GM19452 (cell line): ENCODE measurements around the gene TRPM3.
"Not testable (repeated sequence)": the region's sequence is repeated elsewhere in the genome, so short reads cannot be mapped to it uniquely, and the experiment has no call there.

Source experiments
- ATAC-seq: cut with Tn5 transposase; IDR thresholded peaks from one replicate; pipeline ENCODE4 v1.9.1; 2021; ENCODE audit not compliant: unreplicated experiment

The TRPM3 gene

DNA sequence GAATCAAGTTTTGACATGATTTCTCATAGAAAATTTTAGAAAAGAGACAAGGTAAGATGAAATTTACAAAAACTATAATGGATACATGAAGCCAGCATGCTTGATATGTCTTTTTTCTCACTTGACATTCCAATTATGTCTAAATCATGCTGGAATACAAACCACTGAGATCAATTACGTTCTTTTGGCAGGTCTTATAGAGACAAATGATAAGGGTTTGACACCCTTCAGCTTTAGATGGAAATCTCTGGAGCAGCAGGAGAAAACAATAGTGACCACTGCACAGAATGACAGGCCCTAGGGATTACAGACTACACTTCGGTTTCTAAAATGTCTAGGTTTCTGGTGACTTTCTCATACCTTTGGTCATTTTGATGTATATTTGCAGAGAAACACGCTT lies 342.9 kb downstream of the TRPM3 start:
- ATAC-seq = no peak

DNA sequence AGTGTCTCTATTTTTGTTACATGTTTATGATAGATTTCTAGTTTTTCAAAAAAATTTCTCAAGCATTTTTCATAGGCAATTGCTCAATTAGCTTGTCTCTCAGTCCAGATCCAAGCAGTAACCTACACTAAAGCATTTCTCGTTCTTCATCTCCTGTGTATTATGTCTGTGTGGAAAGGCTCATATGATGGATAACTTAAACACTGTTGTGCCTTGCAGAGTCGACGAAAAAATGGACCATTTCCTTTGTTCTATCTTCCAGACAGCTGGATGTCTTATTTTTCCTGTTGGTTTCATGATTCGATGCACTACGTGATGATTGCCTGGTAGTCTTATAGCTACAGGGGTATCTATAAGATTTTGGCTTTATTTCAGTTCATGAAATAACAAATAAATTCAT lies 347.8 kb downstream of the TRPM3 start:
- no peak for ATAC-seq

DNA sequence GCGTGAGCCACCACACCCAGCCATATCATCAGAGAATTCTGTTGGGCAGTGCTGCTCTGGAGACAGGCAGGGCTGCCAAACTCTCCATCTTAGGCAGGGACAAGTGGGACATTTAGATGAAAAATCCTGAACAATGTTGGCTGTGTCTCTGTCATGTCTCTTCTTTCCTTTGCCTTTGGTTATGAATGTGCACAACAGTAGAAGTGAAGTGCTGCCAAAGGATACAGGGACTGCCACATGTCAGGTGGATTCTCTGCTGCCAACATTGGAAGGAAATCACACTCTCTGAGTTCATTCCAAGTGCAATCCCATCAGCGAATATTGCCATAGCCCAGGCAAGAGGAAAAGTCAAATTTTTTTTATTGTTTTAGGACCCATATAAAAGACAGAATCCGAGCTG lies 348.8 kb downstream of the TRPM3 start:
- ATAC-seq = no peak

DNA sequence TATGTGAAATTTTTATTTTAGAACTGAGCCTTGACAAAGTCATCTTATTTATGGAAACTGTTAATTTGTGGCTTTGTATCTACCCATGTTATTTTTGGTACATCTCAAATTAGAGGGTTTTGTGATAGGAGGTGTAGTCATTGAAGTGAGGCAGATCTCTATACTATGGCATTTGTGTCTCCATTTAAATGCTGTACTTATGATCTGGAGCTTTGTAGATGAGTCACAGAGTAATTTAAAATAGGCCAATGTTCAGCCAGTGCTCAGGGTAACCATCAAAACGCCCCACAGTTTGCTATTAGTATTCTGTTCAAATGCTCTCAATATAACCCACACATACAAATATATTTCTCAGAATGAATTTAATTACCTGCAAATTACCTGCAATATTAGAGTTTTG lies 355.5 kb downstream of the TRPM3 start:
- no peak for ATAC-seq

DNA sequence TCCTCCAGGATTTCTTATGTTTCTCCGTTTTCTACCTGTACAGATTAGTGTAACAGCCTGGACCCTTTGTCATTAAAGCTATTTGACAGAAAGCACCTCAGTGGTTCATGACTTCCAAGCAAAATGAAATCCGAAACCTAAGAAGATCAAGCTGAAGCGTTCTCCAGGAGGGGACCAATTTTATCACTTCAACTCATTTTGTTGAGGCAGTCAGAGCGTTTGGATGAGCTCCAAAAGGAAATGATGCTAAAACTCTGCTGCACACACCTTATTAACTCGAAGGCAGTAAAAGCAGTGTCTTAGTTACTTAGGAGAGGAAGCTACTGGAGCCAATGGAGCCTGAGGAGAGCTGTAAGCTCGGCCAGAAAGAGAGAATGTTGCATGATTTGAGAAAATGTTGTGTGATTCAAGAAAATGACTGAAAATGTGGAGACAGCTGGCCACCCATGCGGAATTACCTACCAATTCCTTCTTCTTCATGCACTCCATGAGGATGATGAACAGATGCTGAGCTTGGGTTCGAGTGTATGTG lies 360.2 kb downstream of the TRPM3 start:
- no peak for ATAC-seq

DNA sequence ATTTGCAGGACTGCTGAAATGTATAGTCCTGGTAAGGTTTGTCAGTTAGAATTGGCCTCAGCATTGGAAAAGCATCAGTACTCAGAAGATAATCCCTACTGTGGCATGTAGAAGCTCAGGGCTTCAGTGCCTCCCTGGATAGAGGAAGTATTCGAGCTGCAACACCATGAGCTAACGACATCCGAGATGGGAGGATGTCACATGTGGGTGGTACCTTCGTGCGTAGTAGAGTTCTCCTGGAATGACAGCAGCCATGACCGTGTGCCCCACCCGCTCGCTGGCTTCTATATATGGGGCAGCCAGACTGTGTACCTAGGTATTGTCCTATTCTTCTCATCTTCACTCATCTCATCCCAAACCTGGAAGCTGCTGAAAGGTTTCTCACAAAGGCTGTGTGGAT lies 361.2 kb downstream of the TRPM3 start:
- ATAC-seq = no peak

DNA sequence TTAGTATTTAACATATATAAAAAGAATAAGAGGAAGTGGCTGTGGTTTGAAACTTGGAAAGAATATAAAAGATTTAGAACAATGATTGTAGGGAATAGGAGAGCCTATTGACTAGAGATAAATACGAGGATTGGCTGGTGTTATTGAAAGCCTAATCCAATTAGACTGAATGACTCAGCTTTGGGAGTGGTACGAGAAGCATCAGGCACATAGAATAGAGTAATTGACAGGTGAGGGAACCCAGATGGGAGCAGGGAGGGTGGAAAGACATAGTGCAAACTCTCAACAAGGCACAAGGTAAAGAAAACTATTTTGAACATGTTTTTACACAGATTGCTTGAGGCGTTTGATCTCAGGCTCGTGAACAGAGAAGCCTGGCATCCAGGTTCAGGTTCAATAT lies 368.1 kb downstream of the TRPM3 start:
- no peak for ATAC-seq

DNA sequence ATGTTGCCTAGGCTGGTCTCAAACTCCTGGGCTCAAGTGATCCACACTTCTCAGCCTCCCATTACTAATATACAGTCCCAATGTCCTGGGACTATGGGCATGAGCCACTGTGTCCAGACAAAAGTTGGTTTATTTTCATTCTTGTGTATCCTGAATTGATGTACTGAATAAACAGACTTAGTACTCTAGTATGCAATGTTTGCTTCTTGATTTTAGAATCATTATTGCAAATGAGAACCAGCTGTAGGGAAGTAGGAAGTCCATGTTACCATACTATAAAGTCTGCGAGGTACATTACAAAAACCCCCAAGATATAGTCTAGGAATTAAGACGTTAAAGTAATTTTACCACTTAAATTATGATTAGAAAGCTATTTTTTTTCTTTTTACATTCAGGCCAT lies 372.4 kb downstream of the TRPM3 start:
- ATAC-seq = no peak

DNA sequence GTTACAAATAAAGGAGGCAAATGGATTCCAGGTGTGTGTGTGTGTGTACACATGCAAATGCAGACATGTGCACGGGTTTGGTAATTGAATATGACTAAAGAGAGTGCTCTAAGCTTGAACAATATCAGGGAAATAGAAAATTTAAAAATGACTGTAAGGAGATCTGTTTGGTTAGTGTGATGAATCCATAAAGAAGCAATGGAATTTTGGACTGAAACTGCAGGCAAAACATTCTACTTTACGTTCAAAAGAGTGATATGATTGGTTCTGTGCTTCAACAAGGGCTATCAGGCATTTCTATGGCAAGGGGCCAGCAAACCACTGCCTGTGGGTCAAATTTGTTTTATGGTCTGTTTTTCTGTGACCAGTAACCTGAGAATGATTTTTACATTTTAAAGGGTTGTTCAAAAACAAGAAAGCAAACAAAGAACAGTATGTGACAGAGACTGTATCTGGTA lies 374.1 kb downstream of the TRPM3 start:
- ATAC-seq = no peak

DNA sequence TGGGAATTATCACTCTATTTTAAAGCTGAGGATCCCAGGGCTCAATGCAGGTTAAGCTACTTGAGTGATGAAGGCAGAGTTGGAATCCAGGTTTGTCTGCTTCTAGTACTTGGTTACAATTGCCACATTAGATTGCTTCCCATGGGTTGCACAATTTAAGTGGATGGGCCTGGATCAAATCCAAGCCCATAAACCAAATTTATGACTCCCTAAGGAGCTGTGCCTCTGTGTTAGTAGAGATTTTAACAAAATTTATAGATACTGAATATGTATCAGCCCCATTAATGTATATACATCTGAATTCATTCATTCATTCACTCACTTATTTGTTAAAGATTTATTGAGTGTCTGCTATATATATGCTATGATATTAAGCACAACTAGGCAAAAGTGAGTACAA lies 374.7 kb downstream of the TRPM3 start:
- ATAC-seq = no peak

DNA sequence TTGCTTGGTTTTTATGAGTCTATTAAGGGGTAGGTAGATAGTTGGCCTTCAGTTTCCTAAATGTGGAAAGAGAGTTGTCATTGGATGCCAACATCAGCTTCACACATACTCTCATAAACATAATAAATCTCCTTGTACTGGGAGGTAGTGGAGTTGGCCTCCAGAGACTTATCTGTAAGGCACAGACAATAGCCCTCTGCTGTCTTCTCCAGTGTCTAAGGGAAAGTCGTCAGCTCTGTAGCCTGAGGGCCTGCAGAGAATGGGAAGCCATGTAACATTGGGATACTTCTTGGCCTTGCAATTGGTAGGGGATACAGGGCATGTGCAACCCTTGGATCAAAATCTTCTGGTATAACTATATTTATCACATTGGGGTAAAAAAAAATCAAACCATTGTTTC lies 375.1 kb downstream of the TRPM3 start:
- no peak for ATAC-seq

DNA sequence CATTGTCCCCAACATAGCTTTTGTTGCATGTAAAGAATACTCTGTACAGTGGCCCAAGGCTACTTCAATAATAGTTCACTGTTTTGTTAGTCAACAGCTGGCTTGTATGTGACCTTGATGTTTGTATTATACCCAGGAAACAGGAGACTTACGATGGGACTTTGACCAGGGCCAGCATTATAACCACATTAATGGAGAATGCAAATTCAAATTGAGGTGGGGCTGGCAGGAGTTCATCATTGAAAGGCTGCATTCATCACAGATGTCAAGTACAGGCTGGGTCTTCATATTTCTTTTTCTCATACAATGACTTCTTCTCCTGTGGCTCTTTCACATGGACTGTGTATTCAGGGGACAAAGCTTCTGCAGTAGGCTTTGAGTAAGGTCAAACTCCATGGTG lies 396.6 kb downstream of the TRPM3 start:
- ATAC-seq = not testable (repeated sequence)

DNA sequence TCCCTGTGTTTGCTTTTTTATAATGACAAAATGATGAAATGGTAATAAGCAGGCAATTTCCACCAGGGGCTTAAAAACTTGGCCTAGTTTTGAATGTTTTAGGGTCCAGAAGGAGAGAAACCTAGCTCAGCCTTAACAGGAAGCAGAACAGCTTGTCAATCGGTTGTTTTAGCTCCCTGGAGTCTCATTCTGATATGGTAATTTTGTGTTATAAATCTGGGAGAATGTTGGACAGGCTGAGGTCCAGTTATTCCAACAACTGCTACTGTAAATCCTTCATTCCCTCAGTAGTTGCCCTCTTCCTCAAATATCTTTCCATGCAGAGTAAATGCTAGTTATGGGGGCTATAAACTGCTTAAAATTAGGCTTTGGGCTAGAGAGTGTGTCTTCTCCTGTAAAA lies 397.4 kb downstream of the TRPM3 start:
- ATAC-seq = not testable (repeated sequence)

DNA sequence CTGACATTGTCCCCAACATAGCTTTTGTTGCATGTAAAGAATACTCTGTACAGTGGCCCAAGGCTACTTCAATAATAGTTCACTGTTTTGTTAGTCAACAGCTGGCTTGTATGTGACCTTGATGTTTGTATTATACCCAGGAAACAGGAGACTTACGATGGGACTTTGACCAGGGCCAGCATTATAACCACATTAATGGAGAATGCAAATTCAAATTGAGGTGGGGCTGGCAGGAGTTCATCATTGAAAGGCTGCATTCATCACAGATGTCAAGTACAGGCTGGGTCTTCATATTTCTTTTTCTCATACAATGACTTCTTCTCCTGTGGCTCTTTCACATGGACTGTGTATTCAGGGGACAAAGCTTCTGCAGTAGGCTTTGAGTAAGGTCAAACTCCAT lies 414.6 kb downstream of the TRPM3 start:
- ATAC-seq = not testable (repeated sequence)

DNA sequence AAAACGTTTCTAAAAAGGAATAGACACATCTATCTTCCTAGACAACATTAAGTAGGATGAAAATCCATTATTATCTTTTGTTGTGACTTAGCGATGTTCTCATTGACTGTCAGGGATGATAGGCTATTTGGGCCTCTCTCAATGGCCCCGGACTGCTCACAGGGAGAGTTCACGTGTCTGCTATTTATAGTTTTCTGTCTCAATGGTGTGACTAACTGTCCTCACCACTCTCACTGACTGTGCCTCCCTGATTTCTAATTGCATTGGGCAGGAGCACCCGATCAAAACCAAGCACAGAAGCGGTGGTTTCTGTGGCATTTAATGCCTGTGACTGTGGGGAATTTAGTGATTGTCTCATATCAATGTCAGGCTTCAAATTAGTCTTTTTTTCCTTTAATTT lies 420.3 kb downstream of the TRPM3 start:
- ATAC-seq = no peak

DNA sequence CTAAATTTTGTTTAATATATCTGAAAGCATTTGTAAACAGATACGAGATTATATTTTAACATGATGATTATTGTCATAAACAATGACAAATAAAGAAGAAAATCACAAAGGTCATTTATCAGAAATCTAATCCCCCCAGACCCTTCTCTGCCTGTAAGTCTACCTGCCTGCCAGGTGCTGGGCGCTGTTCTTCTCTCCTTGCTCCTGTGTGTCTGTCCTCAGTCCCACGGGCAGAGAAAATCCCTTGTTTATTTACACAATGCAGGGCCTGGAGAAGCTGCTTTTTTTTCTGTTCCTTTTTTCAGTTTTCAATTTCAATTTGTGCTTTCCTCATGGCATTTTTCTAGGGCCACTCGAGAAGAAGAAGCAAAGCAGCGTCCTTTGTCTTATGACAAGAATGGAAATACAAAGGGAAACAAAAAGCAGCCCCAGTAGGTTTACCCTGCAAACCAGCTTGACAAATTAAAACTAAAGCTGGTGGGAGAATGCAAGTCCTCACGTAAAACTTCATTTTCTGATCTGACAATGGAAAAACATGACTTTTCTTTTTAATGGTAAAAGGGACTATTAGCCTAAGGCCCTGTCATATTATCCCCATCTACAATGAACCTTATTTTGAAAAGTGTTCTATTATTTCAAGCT lies 424.6 kb downstream of the TRPM3 start:
- ATAC-seq = no peak

DNA sequence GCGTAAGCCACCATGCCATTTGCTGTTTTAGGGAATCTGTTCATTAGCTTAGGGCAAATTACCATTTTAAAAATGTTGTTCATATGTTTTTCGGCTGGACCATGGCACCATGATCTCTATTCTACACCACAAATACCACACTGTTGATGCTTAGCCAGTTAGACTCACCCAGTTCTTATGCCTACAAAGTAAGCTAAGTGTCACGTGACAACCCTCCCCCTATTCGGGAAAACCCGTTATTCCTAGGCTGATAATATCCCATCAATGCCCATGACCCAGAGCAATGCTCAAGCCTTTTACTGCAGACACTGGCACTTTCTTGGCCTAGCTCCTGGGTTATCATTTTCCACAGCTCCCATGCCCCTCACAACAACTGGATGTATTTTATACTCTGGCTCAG lies 426.7 kb downstream of the TRPM3 start:
- ATAC-seq = no peak

DNA sequence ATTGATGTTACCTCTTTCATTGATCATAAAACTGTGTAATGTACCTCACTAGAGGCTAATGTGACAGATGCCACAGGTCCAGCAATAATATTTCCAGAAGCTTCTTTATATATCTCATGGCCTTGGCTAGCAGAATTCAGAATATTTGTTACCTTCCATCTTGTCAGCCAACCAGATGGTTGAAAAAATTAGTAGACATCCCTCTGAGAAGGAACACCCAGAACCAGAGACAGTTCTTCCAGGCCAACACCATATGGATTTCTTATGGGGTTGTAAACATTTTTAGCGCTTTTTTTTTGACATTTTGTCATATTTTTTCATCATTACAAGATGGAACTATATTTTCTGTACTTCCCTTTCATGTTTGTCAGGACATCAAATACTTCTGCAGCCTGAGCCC lies 428.2 kb downstream of the TRPM3 start:
- no peak for ATAC-seq

DNA sequence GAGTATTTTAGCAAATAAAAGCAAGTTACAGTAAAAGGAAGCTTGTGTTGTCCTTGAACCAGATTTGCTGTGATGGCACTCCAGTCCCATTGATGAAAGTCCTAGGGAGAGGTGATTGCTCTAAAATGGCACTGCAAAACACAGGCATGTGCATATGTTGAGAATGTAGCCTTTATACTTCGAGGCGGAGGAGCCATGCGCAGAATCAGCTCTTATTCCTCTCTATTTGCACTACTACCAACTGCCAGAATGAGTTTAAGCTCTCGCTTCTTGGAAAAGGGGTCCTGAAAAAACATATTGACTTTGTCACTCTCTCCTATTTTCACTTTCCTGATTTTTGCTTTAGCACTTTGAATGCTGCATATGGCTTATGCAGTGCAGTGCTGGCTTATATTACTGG lies 429.0 kb downstream of the TRPM3 start:
- no peak for ATAC-seq

DNA sequence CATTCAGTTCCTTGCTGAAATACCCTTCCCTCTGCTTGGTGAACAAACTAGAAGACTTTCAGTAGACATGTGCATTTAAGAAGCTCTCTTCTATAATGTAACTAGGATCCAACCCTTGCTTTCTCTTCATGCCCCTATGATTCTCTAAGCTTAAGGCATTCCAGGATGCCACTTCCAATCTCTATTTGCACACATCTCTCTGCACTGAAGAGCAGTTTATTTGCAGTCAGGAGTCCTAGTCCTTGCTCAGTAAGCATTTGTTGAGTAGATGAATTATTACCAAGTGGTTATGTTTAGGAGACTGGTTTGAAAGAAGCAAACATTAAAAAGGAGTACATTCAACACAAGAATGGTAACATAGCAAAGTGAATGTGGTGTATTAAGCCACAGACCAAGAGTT lies 432.7 kb downstream of the TRPM3 start:
- no peak for ATAC-seq

DNA sequence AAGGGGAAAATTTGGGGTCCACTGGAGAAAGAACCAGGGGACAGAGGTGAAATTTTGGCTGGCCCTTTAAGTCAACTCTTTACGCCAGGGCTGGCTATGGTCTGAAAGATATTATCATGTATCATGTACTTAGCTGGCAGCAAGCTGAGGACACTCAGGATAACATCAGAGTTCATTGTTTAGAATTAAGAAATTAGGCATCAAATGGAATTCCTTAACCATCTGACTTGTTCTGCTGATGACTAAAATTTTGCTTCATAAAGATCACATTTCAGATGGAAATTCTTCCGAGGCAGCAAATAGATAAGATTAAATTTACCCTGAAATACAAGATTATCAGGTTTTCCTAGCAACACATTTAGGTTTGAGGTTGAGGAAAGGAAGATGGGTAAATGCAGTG lies 437.6 kb downstream of the TRPM3 start:
- no peak for ATAC-seq

DNA sequence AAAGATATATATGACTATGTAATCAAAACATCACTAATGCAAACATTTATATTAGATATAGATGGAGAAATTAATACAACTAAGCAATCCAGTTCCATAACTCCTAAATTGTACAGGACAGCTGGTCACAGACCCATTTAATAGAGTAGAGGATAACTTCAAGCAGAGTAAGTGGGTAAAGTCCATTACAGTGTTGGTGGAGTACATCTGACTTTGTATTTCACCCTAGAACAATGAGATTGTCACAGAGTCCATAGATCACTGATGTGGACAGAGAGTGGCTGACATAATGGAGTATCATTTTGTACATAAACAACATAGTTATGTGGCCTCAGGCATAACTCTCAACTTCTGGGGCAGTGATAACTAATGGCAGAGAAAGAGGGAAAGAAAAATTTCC lies 439.1 kb downstream of the TRPM3 start:
- no peak for ATAC-seq

DNA sequence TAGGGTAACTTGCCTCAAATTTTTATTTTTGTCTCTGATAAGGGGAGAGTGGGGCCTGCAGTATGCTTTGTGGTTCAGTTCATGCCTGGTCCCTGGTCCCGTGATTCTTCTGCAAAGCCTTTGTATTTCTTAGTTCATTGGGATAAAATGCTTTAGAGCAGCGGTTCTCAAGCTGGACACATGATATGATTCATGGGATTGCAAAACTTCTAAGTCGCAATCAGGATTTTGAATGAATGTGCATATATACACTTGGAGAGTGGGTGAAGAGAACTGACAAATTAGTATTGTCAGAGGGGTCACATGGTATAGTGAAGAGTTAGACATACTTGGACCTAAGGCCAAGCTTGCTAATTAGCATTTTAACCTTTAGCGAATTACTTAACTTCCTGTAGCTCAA lies 441.6 kb downstream of the TRPM3 start:
- ATAC-seq = no peak
